ENCODE measurements around the gene DDX5. TPM values are rescaled to one million over a fixed set of nuclear protein-coding genes. Genes with fewer than 3 reads are reported as not detected.
"Not testable (repeated sequence)": the region's sequence is repeated elsewhere in the genome, so short reads cannot be mapped to it uniquely, and the experiment has no call there.

DDX5 gene
- total and polyA plus RNA-seq, 9 donors = 216 to 494 (median 418) TPM

DNA sequence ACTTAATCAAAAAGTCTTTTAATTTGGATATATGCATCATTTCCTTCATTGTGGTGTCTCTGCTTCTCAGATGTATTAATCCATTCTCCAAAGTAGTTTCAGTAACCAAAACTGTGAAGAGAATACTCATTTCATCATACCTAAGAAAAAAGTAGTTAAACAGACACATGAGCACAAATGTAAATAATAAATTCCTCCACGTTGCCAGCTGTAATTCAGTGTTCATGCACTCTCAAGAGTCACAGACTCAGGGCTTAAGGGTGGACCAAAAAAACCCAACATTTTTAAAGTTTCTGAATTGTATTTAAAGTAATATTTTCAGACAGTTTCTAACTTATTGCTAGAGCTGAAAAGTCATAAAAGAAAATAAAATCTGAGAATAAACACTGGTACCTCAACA, 28.2 kb downstream of the DDX5 start:
- DNase-seq = no peak
- Histone ChIP-seq H3K9me3 (replicated peaks; ENCODE audit: control insufficient read depth, low read depth, low read length) (no peaks in the 10 kb centered on the region), H3K27ac (ENCODE audit: low read length) (no peak overlapping the region), H3K27me3 (ENCODE audit: control insufficient read depth, insufficient read depth, low read length) (no peaks in the 10 kb centered on the region), H3K4me1 (ENCODE audit: control insufficient read depth, insufficient read depth, low read length) (no peaks in the 10 kb centered on the region), H3K4me3 (ENCODE audit: low read length) (no peak overlapping the region), H3K36me3 (ENCODE audit: control insufficient read depth, insufficient read depth, low read length) (peaks cover 21% of the 10 kb centered on the region)
- WGBS (ENCODE audit: insufficient coverage) = no CpG with 5 or more reads among the region's 1 CpG

DNA sequence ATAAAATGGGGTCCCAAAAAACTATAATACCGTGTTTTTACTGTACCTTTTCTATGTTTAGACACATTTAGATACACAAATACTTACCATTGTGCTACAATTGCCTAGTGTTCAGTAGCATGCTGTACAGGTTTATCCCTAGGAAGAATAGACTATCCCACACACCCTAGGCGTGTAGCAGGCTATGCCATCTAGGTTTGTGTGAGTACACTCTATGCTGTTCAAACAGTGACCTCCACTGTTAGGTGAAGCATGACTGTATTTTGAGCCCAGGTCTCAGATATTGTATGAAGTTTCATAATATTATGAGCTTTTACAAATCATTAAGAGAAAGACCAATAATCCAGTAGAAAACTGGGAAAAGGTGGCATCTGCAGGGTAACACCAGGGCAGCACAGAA, 33.5 kb downstream of the DDX5 start:
- Histone ChIP-seq H3K27ac (ENCODE audit: low read length) (no peak overlapping the region), H3K4me1 (ENCODE audit: control insufficient read depth, insufficient read depth, low read length) (no peaks in the 10 kb centered on the region), H3K27me3 (ENCODE audit: control insufficient read depth, insufficient read depth, low read length) (no peaks in the 10 kb centered on the region), H3K36me3 (ENCODE audit: control insufficient read depth, insufficient read depth, low read length) (peaks cover 2% of the 10 kb centered on the region), H3K9me3 (replicated peaks; ENCODE audit: control insufficient read depth, low read depth, low read length) (no peaks in the 10 kb centered on the region), H3K4me3 (ENCODE audit: low read length) (no peak overlapping the region)
- no peak for DNase-seq
- no CpG with 5 or more reads among the region's 2 CpGs for WGBS (ENCODE audit: insufficient coverage)

DNA sequence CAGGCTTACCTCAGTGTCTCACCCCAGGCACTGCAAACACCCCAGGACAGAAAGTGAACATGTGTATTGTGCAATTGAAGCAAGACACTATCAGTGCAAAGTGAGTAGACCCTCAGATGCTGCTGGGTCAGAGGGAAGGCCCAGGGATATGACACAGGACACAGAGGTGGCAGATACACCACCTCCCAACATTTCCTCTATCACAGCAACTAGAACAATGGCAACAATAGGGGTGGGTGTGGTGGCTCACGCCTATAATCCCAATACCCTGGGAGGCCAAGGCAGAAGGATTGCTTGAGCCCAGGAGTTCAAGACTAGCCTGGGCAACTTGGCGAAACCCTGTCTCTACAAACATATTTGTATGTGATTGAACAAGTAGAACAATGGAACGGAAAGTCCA, 34.6 kb downstream of the DDX5 start:
- H3K27me3 ChIP-seq (ENCODE audit: control insufficient read depth, insufficient read depth, low read length) = peaks cover 3% of the 10 kb centered on the region
- peaks cover under 1% of the 10 kb centered on the region for H3K9me3 ChIP-seq (replicated peaks; ENCODE audit: control insufficient read depth, low read depth, low read length)
- no peaks in the 10 kb centered on the region for H3K36me3 ChIP-seq (ENCODE audit: control insufficient read depth, insufficient read depth, low read length)
- DNase-seq = no peak
- peaks cover 2% of the 10 kb centered on the region for H3K4me1 ChIP-seq (ENCODE audit: control insufficient read depth, insufficient read depth, low read length)
- no peak overlapping the region for H3K4me3 ChIP-seq (ENCODE audit: low read length)
- H3K27ac ChIP-seq (ENCODE audit: low read length) = no peak overlapping the region
- WGBS (ENCODE audit: insufficient coverage) = no CpG with 5 or more reads among the region's 3 CpGs

GRCh38 chr17:64470625-64471024, 35.5 kb downstream of the DDX5 start:
- Histone ChIP-seq H3K4me1 (ENCODE audit: control insufficient read depth, insufficient read depth, low read length) (peaks cover 3% of the 10 kb centered on the region), H3K27me3 (ENCODE audit: control insufficient read depth, insufficient read depth, low read length) (peaks cover 5% of the 10 kb centered on the region), H3K36me3 (ENCODE audit: control insufficient read depth, insufficient read depth, low read length) (no peaks in the 10 kb centered on the region), H3K4me3 (ENCODE audit: low read length) (no peak overlapping the region), H3K27ac (ENCODE audit: low read length) (no peak overlapping the region), H3K9me3 (replicated peaks; ENCODE audit: control insufficient read depth, low read depth, low read length) (peaks cover 2% of the 10 kb centered on the region)
- DNase-seq = no peak
- 17% methylated on average over 1 of the region's 4 CpGs for WGBS (ENCODE audit: insufficient coverage)

DNA sequence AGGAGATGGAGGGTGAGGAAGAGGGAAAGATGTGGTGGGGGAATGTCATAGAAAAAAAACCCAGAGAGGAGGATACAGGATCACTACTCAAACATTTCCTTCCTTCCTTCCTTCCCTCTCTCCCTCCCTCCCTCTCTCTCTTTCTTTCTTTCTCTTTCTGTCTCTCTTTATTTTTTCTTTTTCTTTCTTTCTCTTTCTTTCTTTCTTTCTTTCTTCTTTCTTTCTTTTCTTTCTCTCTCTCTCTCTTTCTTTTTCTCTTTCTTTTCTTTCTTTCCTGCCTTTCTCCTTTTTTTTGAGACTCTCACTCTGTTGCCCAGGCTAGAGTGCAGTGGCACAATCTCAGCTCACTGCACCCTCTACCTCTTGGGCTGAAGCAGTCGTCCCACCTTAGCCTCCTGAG, 39.3 kb downstream of the DDX5 start:
- no CpG with 5 or more reads among the region's 1 CpG for WGBS (ENCODE audit: insufficient coverage)
- DNase-seq; H3K4me3 ChIP-seq (ENCODE audit: low read length); H3K4me1 ChIP-seq (ENCODE audit: control insufficient read depth, insufficient read depth, low read length); H3K36me3 ChIP-seq (ENCODE audit: control insufficient read depth, insufficient read depth, low read length); H3K27ac ChIP-seq (ENCODE audit: low read length); H3K27me3 ChIP-seq (ENCODE audit: control insufficient read depth, insufficient read depth, low read length); H3K9me3 ChIP-seq (replicated peaks; ENCODE audit: control insufficient read depth, low read depth, low read length): not testable (repeated sequence)

- no peak for DNase-seq
- Histone ChIP-seq H3K36me3 (ENCODE audit: control insufficient read depth, insufficient read depth, low read length) (no peaks in the 10 kb centered on the region), H3K9me3 (replicated peaks; ENCODE audit: control insufficient read depth, low read depth, low read length) (peaks cover 2% of the 10 kb centered on the region), H3K27me3 (ENCODE audit: control insufficient read depth, insufficient read depth, low read length) (peaks cover 5% of the 10 kb centered on the region), H3K4me3 (ENCODE audit: low read length) (no peak overlapping the region), H3K4me1 (ENCODE audit: control insufficient read depth, insufficient read depth, low read length) (peaks cover 3% of the 10 kb centered on the region), H3K27ac (ENCODE audit: low read length) (no peak overlapping the region)
- 47% methylated on average over 4 of the region's 9 CpGs for WGBS (ENCODE audit: insufficient coverage)
Observed at GRCh38 chr17:64466019-64466735, 39.9 kb downstream of the DDX5 start.

DNA sequence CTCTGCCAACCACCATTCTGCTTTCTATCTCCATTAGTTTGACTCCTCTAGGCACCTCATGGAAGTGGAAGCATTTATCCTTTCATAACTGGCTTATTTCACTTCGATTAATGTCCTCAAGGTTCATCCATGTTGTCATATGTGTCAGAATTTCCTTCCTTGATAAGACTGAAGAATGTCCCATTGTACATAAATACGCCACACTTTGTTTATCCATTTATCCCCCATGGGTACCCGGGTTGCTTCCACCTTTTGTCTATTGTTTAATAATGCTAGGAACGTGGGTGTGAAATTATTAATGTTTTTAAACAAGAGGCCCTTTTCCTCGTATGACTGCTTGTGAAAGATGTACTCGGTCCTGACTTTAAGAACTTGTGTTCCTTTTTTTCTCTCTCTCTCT, 44.3 kb downstream of the DDX5 start:
- H3K4me3 ChIP-seq (ENCODE audit: low read length) = no peak overlapping the region
- H3K9me3 ChIP-seq (replicated peaks; ENCODE audit: control insufficient read depth, low read depth, low read length) = peaks cover 2% of the 10 kb centered on the region
- H3K36me3 ChIP-seq (ENCODE audit: control insufficient read depth, insufficient read depth, low read length) = no peaks in the 10 kb centered on the region
- DNase-seq = no peak
- H3K27me3 ChIP-seq (ENCODE audit: control insufficient read depth, insufficient read depth, low read length) = peaks cover 5% of the 10 kb centered on the region
- peaks cover 15% of the 10 kb centered on the region for H3K4me1 ChIP-seq (ENCODE audit: control insufficient read depth, insufficient read depth, low read length)
- no CpG with 5 or more reads among the region's 6 CpGs for WGBS (ENCODE audit: insufficient coverage)
- peak overlapping the region; percentile 65 for H3K27ac ChIP-seq (ENCODE audit: low read length)

DNA sequence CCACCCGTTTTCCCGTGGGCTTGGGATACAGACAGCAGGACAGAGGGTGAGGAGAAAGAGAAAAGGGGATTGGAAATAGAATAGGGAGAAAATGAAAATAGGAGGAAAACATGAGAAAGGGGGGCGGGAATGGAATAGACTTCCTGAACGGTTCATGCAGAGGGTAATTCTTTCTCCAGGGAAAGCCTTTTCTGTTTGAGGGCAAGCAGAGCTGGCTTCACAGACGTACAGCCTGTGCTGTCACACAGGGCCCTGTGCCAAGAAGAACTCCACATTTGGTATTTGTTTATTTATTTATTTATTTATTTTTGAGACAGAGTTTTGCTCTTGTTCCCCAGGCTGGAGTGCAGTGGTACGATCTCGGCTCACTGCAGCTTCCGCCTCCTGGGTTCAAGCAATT, 45.1 kb downstream of the DDX5 start:
- Histone ChIP-seq H3K4me1 (ENCODE audit: control insufficient read depth, insufficient read depth, low read length) (peaks cover 12% of the 10 kb centered on the region), H3K4me3 (ENCODE audit: low read length) (no peak overlapping the region), H3K27ac (ENCODE audit: low read length) (peak overlapping the region; percentile 82), H3K36me3 (ENCODE audit: control insufficient read depth, insufficient read depth, low read length) (no peaks in the 10 kb centered on the region), H3K9me3 (replicated peaks; ENCODE audit: control insufficient read depth, low read depth, low read length) (no peaks in the 10 kb centered on the region), H3K27me3 (ENCODE audit: control insufficient read depth, insufficient read depth, low read length) (no peaks in the 10 kb centered on the region)
- 0% methylated on average over 1 of the region's 8 CpGs for WGBS (ENCODE audit: insufficient coverage)
- DNase-seq = peak; percentile 86

- not testable (repeated sequence) for H3K4me3 ChIP-seq (ENCODE audit: low read length); H3K27ac ChIP-seq (ENCODE audit: low read length); H3K36me3 ChIP-seq (ENCODE audit: control insufficient read depth, insufficient read depth, low read length); H3K27me3 ChIP-seq (ENCODE audit: control insufficient read depth, insufficient read depth, low read length); H3K9me3 ChIP-seq (replicated peaks; ENCODE audit: control insufficient read depth, low read depth, low read length); DNase-seq
- H3K4me1 ChIP-seq (ENCODE audit: control insufficient read depth, insufficient read depth, low read length) = peaks cover 12% of the 10 kb centered on the region
- WGBS (ENCODE audit: insufficient coverage) = 93% methylated on average over 3 of the region's 7 CpGs
Observed at GRCh38 chr17:64459818-64460217, 46.3 kb downstream of the DDX5 start.

GRCh38 chr17:64459284-64459747, 46.8 kb downstream of the DDX5 start:
- 84% methylated on average over 5 of the region's 6 CpGs for WGBS (ENCODE audit: insufficient coverage)
- peaks cover 12% of the 10 kb centered on the region for H3K4me1 ChIP-seq (ENCODE audit: control insufficient read depth, insufficient read depth, low read length)
- H3K4me3 ChIP-seq (ENCODE audit: low read length) = no peak overlapping the region
- no peaks in the 10 kb centered on the region for H3K27me3 ChIP-seq (ENCODE audit: control insufficient read depth, insufficient read depth, low read length)
- no peaks in the 10 kb centered on the region for H3K36me3 ChIP-seq (ENCODE audit: control insufficient read depth, insufficient read depth, low read length)
- H3K27ac ChIP-seq (ENCODE audit: low read length) = no peak overlapping the region
- no peaks in the 10 kb centered on the region for H3K9me3 ChIP-seq (replicated peaks; ENCODE audit: control insufficient read depth, low read depth, low read length)
- no peak for DNase-seq

DNA sequence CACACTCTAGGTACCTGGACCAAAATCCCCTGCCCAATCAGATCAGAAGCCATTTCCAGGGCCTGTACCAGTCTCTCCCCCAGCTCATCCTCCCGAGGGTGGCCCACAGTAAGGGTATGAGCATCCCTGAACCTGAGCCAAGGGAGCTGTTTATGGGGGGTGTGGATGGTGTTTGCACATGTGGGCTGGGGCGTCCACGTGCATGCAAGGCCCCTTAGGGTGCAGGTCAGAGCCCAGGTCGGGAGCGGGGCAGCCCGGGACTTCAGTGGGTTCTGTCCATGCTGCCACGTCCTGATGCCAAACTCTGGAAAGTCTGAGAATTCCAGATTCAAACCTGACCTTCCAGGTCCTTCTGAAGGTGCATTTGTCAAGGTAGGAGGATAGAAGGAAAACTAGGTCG, 47.3 kb downstream of the DDX5 start:
- 80% methylated on average over 7 of the region's 8 CpGs for WGBS (ENCODE audit: insufficient coverage)
- Histone ChIP-seq H3K4me1 (ENCODE audit: control insufficient read depth, insufficient read depth, low read length) (peaks cover 12% of the 10 kb centered on the region), H3K4me3 (ENCODE audit: low read length) (no peak overlapping the region), H3K27ac (ENCODE audit: low read length) (no peak overlapping the region), H3K27me3 (ENCODE audit: control insufficient read depth, insufficient read depth, low read length) (no peaks in the 10 kb centered on the region), H3K36me3 (ENCODE audit: control insufficient read depth, insufficient read depth, low read length) (no peaks in the 10 kb centered on the region), H3K9me3 (replicated peaks; ENCODE audit: control insufficient read depth, low read depth, low read length) (no peaks in the 10 kb centered on the region)
- no peak for DNase-seq
